GM15510 (cell line): ENCODE measurements around the gene NUP85.

ENCODE experiments used
- POLR2A ChIP-seq: IDR thresholded peaks from 3 replicates; pipeline ENCODE4 v1.6.1; 2011; ENCODE audit warnings: borderline replicate concordance; ENCODE audit not compliant: insufficient read length; ENCODE audit errors: extremely low read depth

The NUP85 gene

GRCh38 chr17:75231741-75232464 is 26.4 kb downstream of the NUP85 start:
- no peak for TF ChIP-seq POLR2A

- TF ChIP-seq POLR2A = no peak
These were observed 27.3 kb downstream of the NUP85 start for GRCh38 chr17:75232786-75233185.

GRCh38 chr17:75237100-75238014 is 31.9 kb downstream of the NUP85 start:
- TF ChIP-seq POLR2A = no peak

GRCh38 chr17:75238020-75238580 is 32.6 kb downstream of the NUP85 start:
- no peak for TF ChIP-seq POLR2A

- TF ChIP-seq POLR2A = peak; percentile 24
These were observed 33.3 kb downstream of the NUP85 start for GRCh38 chr17:75238684-75239191.

GRCh38 chr17:75239214-75239613 is 33.7 kb downstream of the NUP85 start:
- TF ChIP-seq POLR2A = no peak

GRCh38 chr17:75239778-75240393 is 34.4 kb downstream of the NUP85 start:
- TF ChIP-seq POLR2A = no peak

- no peak for TF ChIP-seq POLR2A
These were observed 35.1 kb downstream of the NUP85 start for GRCh38 chr17:75240394-75241142.

- TF ChIP-seq POLR2A = no peak
These were observed 35.6 kb downstream of the NUP85 start for GRCh38 chr17:75241143-75241430.

- no peak for TF ChIP-seq POLR2A
These were observed 36.0 kb downstream of the NUP85 start for GRCh38 chr17:75241502-75241901.

- no peak for TF ChIP-seq POLR2A
These were observed 36.5 kb downstream of the NUP85 start for GRCh38 chr17:75241996-75242460.

- TF ChIP-seq POLR2A = no peak
These were observed 37.1 kb downstream of the NUP85 start for GRCh38 chr17:75242461-75243042.

- no peak for TF ChIP-seq POLR2A
These were observed 38.8 kb downstream of the NUP85 start for GRCh38 chr17:75244133-75244866.
